ENCODE results near the gene TMEM218.

- TF ChIP-seq CTCF (IDR thresholded peaks at IDR 0.05; ENCODE audit: insufficient read depth, low read length), result no peak
- no peak for TF ChIP-seq POLR2AphosphoS5 (IDR thresholded peaks at IDR 0.05; ENCODE audit: low read depth)
- no peak for TF ChIP-seq REST (IDR thresholded peaks at IDR 0.05; ENCODE audit: insufficient replicate concordance, low read depth)
These were observed 29.4 kb downstream of the TMEM218 start for GRCh38 chr11:125082040-125082439.

Data from HL-60 (cell line).